GM18505 (cell line): Measurements from ENCODE around the gene MRPS18B.
A peak's percentile ranks its signal among the peaks of the same experiment; 100 is the strongest.

ENCODE experiments used
- ATAC-seq: cut with Tn5 transposase; IDR thresholded peaks from one replicate; pipeline ENCODE4 v1.9.1; 2021; ENCODE audit not compliant: unreplicated experiment
- POLR2A ChIP-seq: IDR thresholded peaks from 4 replicates; pipeline ENCODE4 v1.6.1; 2011; ENCODE audit warnings: borderline replicate concordance; ENCODE audit not compliant: insufficient read depth, insufficient read length; ENCODE audit errors: extremely low read depth

MRPS18B gene

DNA sequence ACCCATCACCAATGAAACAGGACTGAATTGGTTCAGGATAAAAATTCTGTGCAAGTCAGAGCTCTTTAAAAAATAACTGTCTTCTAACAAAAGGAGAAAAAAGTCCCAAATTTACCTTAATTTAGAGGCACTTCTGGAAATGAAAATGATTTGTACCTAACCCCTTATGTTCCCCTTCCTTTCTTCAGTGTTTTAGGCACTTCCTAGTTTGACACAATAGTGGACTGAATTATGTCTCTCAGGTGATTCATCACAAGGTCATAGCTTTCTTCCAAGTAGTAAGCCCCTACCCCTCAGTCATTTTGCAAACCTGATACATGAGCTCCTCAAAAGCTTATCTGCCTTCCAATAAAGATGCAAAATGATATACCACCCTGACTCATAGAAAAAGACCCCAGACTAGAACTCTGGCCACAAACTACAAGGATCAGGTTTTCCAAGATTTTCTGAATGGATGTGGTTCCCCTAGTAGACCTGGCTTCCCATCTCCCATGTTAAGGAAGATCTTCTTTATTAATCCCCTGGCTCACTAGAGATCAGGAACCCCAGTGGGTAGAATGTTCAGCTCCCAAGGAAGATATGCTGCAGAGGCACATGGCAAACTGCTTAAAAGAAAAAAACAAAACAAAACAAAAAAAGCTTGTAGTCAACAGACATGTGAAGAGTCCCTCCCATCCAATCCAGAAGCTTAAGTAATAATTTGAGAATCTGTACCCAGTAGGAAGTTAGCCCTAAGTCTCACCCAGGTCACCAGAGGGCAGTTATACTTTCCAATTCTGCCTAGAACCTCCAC lies 4.2 kb upstream of the MRPS18B start:
- no peak for ATAC-seq
- TF ChIP-seq POLR2A, result no peak

DNA sequence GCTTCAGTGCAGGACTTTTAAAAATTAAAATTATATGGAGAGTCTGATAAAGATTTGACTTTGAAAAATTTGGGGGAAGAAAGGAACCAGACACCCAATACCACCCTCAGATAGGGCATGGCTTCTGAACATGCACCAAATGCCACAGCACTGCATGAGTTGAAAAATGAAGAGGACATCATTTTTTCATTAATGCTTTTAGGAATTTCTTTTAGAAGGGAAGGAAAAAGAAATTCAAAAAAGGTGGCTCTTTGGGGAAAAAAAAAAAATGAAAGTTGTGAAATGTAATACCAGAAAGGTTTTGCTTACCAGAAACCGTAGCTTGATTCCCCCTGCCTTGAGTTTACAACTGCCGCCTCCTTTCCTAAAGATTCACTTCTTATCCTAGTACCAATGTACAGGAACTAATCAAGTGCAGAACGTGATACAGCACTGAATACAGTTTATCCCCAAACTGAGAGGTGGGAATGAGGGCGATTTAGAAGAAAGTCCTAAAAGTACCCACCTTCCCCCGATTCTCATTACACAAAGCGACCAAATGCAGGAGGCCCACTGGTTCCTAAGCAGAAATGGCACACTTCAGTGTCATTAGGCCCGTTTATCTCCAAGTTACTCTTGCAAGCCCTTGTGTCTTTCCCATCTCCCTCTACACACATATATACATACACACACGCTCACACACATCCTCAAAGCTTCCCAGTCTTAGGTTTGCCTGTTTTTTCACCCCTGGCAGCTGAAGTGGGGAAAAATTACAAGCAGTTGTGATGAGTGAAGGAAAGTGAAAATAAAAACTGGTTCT lies 3.4 kb upstream of the MRPS18B start:
- TF ChIP-seq POLR2A, result peak; percentile 52
- ATAC-seq, result no peak

DNA sequence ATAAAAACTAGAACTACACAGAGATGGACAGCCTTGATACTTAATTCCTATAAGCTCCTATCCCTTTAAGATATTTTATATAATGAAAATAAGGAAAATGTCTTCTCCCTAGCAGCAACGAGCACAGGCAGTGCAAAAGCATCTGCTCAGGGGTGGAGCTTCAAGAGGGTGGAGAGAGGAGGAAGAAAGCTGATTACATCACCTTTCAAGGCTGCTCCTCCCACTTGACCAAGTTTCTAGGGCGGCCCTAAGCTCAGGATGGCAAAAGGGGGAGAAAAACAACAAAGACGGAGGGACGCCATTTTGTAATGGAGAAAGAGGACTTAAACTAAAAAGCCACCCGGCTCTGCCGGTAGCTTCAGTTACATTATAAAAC lies 2.8 kb upstream of the MRPS18B start:
- peak; percentile 29 for ATAC-seq
- no peak for TF ChIP-seq POLR2A

DNA sequence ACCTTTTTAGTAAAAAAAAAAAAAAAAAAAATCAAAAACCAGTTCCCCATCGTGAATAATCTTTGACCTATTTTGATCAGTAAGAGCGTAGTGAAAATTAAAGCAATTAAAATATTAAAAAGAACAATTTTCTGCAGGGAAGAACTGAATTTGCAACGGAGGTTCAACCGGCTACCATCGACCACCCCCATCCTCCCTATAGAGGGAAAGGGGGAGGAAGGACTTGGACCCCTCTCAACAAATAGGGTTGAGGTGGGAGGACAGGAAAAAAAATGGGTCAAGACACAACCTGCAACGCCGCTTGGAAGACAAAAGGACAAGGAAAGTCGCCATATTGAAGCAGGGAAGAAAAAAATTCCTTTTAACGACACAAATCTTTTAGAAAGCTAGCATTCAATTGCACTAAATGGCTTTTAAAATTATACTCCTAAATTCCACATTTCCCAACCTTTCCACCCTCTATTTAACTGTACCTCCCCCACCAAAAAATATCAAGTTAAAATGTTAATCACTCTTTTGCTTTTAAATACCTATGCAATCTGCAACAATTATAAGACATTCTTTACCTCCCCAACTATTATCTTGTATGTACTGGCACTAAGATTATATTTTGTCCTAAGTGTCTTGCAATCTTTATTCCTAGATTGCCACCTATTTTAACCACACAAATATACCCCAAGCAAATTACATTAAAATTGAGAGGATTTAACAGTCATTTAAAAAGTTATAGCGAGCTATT lies 2.3 kb upstream of the MRPS18B start:
- ATAC-seq, result no peak
- peak; percentile 90 for TF ChIP-seq POLR2A

DNA sequence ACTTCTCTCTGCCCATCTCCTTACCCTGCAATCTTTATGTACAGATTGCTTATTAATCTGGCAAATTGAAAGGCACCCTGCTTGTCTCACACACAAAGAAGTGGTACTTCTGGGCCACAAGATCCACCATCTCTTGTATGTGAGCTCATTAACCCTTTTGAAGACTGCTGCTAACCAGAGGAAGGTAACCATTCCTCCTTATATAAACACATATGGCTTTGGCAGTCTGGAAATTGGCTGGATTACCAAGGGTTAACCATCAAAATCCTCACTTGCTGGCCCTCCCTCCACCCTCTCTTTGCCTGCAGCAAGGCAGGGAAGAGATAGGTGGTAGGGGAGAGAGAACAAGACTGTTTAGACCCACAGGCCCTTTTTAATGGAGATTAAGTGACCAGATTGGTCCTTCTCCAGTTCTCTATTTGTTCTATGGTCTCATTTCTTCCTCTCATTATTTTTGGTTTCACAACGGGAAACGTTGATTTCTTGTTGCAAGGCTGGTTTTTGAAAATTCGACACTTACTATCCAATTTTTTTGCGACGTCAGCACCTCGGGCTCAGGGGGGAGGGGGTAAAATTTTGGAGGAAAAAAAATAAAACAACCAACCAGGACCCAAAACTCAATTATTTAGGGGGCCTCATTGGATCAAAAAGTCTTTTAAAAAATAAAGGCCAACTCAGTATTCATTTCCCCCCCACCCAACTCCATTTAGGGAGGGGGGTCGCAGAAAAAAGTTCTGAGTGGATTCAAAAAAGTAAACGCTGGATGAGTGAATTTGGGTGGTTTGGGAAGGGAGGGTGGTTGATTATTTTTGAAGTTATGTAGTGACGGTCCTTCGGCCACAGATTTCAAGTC lies 1.5 kb upstream of the MRPS18B start:
- ATAC-seq, result no peak
- peak; percentile 6 for TF ChIP-seq POLR2A

DNA sequence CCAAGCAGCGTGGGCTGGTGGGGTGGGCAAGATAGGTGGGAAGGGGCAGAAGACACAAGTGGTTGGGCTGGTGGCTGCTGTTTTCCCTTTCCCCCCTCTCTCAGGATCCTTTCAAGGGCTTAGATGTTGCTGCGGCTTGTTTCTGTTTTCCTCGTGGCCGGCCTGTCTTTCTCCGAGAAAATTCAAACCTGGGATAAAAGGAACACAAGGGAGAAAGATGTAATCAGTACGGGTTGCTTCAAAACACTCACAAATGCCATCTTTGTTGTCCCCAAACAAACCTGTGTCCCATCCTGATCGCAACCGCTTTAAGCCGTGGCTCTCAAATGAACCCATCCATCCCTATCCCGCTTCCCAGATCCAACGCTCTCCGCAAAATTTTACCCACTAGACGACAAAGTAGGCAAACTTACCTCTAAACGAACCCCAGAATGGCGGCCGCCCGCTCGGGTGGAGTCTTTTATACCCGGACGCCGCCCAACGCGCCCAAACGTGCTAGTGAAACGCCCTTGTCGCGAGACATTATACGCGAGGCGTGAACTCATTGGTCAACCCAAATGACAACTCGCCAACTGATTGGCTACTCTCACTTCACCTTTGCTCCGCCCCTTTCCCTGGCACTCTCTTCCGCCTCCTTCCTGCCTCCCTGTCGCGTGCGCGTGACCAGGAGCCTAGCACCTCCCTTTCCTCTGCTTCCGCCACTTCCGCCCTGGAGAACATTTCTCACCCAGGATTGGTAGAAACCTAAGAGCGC lies 652 bp upstream of the MRPS18B start, which contains the start of gene PPP1R10:
PPP1R10 (minus strand) TSS at position 433 of the 754 bp plus-strand sequence. CDS start 7,299 bp downstream, outside the sequence.
- peak; percentile 75 for ATAC-seq
- TF ChIP-seq POLR2A, result peak; percentile 100

DNA sequence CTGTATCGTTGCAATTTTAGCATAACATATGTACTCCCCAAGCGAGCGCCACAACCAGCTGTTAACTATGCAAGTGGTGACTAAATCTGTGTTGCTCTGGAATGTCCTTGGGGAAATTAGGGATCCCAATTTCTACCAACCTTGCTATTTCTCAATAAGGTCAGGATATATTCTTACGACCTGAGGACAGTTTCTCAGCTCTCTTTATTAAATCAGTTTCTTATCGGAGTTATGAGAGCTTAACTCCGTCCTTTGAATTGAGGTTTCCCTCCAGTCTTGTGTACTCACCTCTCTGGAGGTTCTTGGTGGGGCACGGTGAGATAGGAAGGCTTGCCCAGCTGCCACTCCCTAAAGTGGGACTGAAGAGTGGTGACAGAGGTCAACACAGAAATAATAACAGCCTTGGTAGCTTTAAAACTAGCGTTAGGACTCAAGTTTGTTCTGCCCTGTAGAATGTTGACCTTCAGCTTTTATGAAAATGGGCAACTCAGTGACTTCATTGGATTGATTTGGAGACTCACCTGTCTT lies 694 bp downstream of the MRPS18B start:
- no peak for ATAC-seq
- TF ChIP-seq POLR2A, result no peak

DNA sequence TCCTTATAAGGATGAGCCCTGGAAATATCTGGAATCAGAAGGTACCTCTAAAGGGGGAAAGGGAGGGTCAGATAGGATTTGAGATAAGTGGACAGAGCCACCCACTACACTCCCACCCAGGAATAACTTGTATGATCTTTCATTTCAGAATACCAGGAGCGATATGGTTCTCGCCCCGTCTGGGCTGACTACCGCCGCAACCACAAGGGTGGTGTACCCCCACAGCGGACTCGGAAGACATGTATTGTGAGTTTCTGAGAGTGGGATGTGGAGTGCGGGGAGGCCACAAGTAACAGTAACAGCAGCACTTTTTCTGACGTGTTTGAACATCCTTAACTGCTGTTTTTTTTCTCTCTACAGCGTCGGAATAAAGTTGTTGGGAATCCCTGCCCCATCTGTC lies 1.9 kb downstream of the MRPS18B start:
- ATAC-seq, result no peak
- TF ChIP-seq POLR2A, result no peak

DNA sequence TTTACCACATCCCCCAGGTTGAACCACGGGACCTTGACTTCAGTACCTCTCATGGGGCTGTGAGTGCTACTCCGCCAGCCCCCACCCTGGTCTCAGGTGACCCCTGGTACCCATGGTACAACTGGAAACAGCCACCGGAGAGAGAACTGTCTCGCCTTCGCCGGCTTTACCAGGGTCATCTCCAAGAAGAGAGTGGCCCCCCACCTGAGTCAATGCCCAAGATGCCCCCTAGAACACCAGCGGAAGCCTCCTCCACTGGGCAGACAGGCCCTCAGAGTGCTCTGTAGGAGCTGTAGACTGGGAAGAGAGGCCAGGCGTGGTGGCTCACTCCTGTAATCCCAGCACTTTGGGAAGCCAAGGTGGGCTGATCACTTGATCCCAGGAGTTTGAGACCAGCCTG lies 7.9 kb downstream of the MRPS18B start:
- no peak for TF ChIP-seq POLR2A
- ATAC-seq, result no peak

DNA sequence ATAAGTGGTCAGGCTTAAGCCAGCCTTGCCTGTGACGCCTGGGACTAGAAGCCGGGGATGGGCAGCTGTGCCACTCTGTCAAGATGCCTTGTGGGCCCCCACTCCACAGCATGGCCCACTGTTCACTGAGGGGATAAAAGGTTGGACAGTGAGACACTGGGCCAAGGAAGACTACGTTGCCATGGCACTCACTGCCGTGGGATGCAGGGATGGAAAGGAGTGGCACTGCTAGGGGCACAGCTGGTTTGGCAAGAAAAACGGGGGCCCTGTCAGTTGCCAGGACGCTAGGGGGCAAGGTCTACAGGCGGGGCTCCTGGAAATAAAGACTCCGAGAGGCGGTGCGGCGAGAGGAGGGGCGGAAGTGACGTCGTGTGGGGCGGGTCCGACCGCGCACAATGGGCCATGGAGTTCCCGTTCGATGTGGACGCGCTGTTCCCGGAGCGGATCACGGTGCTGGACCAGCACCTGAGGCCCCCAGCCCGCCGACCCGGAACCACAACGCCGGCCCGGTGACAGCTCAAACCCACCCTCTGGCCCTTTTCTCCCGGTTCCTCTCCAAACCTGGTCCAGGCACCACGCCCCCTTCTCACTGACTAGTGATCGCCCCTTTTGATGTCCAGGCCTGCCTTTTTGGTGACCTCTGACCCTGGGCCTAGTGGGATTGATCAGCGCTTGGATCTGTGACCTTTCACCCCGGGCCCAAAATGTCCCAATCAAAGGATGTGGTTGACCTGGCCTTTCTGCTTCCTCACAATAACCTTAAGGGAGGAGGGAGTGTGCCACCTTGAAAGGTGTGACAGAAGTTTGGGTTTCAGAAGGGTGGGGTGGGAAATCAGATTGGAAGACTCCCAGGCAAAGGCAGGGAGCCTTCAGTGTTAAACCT lies 9.1 kb downstream of the MRPS18B start, which contains the start of gene ATAT1:
ATAT1 (plus strand) TSS at position 391 of the 883 bp plus-strand sequence.
- peak; percentile 71 for ATAC-seq
- peak; percentile 81 for TF ChIP-seq POLR2A

DNA sequence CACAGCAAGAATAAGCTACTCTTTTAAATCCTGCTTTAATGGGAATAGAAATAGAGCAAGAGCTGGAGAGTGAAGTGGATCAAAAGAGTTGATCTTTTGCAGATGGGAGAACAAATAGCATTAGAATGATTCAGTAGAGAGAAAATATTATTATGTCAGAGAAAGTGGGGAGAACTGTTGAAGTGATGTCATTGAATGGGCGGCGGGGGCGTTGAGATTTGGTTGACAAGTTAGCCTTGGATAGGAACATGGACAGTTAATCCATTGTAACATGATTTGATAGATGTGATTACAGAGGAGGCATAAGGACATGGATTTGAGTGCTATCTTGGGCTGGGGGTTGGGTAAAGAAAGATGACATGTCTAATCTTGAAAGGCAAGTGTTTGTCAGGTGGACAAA lies 18.2 kb downstream of the MRPS18B start:
- no peak for TF ChIP-seq POLR2A
- no peak for ATAC-seq
